ENCODE results near the gene NMUR1.

NMUR1 gene

DNA sequence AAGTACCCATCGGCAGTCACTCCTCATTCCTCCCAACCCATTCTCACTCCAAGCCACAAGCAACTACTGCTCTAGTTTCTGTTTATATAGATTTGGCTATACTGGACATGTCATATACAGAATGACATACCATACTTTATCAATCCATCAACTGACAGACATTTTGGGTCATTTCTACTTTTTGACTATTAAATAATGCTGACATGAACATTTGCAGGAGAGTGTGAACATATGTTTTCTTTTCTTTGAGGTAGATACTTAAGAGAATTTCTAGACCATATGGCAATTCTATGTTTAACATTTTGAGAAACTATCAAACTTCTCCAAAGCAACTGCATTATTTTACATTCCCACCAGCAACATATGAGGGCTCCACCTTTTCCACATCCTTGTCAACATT, 32.6 kb downstream of the NMUR1 start:
- no peak for TF ChIP-seq POLR2AphosphoS5 (IDR thresholded peaks at IDR 0.05; ENCODE audit: low read depth, low read length)

GRCh38 chr2:231494669-231495068, 35.6 kb downstream of the NMUR1 start:
- TF ChIP-seq POLR2AphosphoS5 (IDR thresholded peaks at IDR 0.05; ENCODE audit: low read depth, low read length) (no peak), TAF1 (IDR thresholded peaks at IDR 0.05; ENCODE audit: borderline replicate concordance, insufficient read depth, low read length) (no peak), FOXP2 (optimal IDR thresholded peaks at IDR 0.05; ENCODE audit: borderline replicate concordance, extremely low read depth, extremely low read length, insufficient read depth) (no peak), SIN3A (IDR thresholded peaks at IDR 0.05; ENCODE audit: borderline replicate concordance, insufficient read depth, low read length) (no peak), REST (IDR thresholded peaks at IDR 0.05; ENCODE audit: insufficient read depth in 1 of 2, low read depth in 2 of 2, low read length in 2 of 2) (no peak)

DNA sequence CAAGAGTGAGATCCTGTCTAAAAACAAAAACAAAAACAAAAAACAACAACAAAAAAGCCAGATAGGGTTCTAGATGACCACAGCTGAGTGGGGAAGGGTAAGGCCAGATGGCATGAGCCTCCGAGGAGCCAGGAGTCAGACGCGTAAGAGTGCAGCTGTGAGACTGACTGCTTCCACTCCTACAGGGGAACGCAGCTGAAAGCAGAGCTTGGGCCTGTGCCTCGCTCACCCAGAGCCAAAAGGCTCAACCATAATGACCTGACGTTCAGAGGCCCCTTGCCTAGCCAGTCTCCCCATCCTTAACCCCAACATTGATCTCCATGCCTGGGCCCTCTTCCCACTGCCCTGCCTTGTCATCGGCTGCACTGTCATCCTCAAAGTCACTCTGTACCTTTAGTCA, 39.4 kb downstream of the NMUR1 start:
- TF ChIP-seq REST (IDR thresholded peaks at IDR 0.05; ENCODE audit: insufficient read depth in 1 of 2, low read depth in 2 of 2, low read length in 2 of 2) (no peak), SIN3A (IDR thresholded peaks at IDR 0.05; ENCODE audit: borderline replicate concordance, insufficient read depth, low read length) (no peak), FOXP2 (optimal IDR thresholded peaks at IDR 0.05; ENCODE audit: borderline replicate concordance, extremely low read depth, extremely low read length, insufficient read depth) (no peak), POLR2AphosphoS5 (IDR thresholded peaks at IDR 0.05; ENCODE audit: low read depth, low read length) (no peak), TAF1 (IDR thresholded peaks at IDR 0.05; ENCODE audit: borderline replicate concordance, insufficient read depth, low read length) (no peak)

- TF ChIP-seq FOXP2 (optimal IDR thresholded peaks at IDR 0.05; ENCODE audit: borderline replicate concordance, extremely low read depth, extremely low read length, insufficient read depth) (no peak), POLR2AphosphoS5 (IDR thresholded peaks at IDR 0.05; ENCODE audit: low read depth, low read length) (no peak), TAF1 (IDR thresholded peaks at IDR 0.05; ENCODE audit: borderline replicate concordance, insufficient read depth, low read length) (no peak), SIN3A (IDR thresholded peaks at IDR 0.05; ENCODE audit: borderline replicate concordance, insufficient read depth, low read length) (no peak), REST (IDR thresholded peaks at IDR 0.05; ENCODE audit: insufficient read depth in 1 of 2, low read depth in 2 of 2, low read length in 2 of 2) (no peak)
Observed at GRCh38 chr2:231489990-231490389, 40.3 kb downstream of the NMUR1 start.

- TF ChIP-seq TAF1 (IDR thresholded peaks at IDR 0.05; ENCODE audit: borderline replicate concordance, insufficient read depth, low read length), result no peak
- TF ChIP-seq POLR2AphosphoS5 (IDR thresholded peaks at IDR 0.05; ENCODE audit: low read depth, low read length), result no peak
- no peak for TF ChIP-seq SIN3A (IDR thresholded peaks at IDR 0.05; ENCODE audit: borderline replicate concordance, insufficient read depth, low read length)
Observed at GRCh38 chr2:231488331-231488730, 41.9 kb downstream of the NMUR1 start.

DNA sequence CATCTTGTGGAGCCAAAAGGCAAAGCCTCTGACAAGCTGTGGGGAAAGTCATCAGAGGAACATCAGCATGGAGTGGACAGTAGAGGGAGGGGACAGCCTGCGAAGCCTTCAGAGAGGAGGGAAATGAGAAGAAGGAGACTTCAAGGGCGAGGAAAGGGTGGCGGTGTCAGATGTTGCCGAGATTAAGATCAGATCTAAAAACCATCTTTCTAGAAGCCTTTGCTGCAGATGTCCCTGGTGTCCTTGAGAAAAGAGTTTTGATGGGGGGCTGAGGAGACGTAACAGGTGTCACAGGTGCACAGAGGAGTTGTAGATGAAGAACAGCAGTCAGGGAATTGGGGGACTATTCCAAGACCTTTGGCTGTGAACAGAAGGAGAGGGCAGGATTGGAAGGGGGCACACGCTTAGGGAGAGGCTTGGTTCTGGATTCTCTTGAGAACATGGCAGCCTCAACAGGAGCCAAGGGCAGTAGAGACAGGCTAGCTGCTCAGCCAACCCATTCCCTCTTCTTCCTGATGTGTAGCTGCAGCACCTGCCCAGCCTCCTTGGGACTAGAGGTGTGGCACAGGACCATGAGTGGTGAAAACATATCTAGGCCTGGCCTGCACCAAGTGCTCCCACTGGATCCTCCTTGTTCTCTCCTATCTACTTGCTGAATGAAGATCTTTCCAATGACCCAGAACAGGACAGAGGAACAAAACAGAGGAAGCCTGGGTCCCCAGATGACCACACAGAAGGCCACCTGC, 43.2 kb downstream of the NMUR1 start:
- TF ChIP-seq SIN3A (IDR thresholded peaks at IDR 0.05; ENCODE audit: borderline replicate concordance, insufficient read depth, low read length) (no peak), REST (IDR thresholded peaks at IDR 0.05; ENCODE audit: insufficient read depth in 1 of 2, low read depth in 2 of 2, low read length in 2 of 2) (no peak), POLR2AphosphoS5 (IDR thresholded peaks at IDR 0.05; ENCODE audit: low read depth, low read length) (no peak), FOXP2 (optimal IDR thresholded peaks at IDR 0.05; ENCODE audit: borderline replicate concordance, extremely low read depth, extremely low read length, insufficient read depth) (no peak), TAF1 (IDR thresholded peaks at IDR 0.05; ENCODE audit: borderline replicate concordance, insufficient read depth, low read length) (no peak)
